GM12874 (cell line): Measurements from ENCODE around the gene TMEM97.

ENCODE experiments used
- TF ChIP-seq, protein P1 (sequence below): IDR thresholded peaks from 2 replicates; pipeline ENCODE4 v1.5.1; 2011; ENCODE audit warnings: low read depth, mild to moderate bottlenecking, control low read depth, low read length, moderate library complexity; ENCODE audit not compliant: insufficient read depth

Gene TMEM97

DNA sequence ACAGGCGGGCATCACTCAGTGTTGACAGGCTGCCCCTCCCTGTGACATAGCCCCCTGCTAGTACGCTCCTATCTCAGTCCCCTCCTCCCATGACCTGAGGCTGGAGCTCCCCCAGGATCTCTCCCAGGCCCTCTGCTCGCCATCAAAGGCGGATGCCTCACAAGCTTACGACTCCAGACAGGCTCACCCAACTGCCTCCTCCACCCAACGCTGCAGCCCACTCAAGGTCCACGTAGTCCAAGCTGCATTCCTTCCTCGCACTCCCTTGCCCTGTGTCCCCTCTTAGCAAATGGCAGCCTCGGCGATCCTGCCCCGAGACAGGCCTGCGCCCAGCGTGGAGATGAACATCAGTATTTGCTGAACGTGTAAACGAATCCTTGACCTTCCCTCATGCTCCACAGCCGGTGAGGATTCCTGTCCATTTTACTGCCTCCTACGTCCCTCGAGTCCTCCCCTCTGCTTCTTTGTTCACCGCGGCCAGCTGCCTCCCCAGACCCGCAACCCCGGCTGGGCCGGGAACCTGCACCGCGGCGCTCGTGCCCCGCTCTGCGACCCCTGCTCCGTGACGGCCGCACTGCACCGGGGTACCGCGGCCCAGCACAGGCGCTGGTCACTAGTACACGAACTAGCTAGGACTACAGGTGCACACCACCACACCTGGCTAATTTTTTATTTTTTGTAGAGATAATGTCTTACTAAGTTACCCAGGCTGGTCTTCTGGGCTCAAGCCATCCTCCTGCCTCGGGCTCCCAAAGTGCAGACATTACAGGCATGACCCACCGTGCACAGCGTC lies 838 bp upstream of the TMEM97 start:
- TF ChIP-seq, protein P1, sequence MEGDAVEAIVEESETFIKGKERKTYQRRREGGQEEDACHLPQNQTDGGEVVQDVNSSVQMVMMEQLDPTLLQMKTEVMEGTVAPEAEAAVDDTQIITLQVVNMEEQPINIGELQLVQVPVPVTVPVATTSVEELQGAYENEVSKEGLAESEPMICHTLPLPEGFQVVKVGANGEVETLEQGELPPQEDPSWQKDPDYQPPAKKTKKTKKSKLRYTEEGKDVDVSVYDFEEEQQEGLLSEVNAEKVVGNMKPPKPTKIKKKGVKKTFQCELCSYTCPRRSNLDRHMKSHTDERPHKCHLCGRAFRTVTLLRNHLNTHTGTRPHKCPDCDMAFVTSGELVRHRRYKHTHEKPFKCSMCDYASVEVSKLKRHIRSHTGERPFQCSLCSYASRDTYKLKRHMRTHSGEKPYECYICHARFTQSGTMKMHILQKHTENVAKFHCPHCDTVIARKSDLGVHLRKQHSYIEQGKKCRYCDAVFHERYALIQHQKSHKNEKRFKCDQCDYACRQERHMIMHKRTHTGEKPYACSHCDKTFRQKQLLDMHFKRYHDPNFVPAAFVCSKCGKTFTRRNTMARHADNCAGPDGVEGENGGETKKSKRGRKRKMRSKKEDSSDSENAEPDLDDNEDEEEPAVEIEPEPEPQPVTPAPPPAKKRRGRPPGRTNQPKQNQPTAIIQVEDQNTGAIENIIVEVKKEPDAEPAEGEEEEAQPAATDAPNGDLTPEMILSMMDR, result no peak

DNA sequence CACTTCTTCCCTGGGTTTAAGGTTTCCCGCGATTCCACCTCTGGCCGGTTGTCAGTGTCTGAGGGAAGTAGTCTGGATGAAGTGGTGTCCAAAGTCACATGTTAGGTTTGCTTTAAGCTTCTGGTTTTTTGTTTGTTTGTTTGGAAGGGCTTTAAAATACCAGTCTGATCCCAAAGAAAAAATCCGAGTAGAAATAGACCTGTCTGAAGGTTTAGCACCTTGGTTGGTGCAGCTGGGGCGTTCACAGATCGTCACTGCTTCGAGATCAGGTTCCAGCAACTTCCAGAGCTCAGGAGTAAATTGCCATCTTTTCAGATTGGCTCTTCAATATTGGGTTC lies 567 bp downstream of the TMEM97 start:
- TF ChIP-seq, protein P1, result no peak

DNA sequence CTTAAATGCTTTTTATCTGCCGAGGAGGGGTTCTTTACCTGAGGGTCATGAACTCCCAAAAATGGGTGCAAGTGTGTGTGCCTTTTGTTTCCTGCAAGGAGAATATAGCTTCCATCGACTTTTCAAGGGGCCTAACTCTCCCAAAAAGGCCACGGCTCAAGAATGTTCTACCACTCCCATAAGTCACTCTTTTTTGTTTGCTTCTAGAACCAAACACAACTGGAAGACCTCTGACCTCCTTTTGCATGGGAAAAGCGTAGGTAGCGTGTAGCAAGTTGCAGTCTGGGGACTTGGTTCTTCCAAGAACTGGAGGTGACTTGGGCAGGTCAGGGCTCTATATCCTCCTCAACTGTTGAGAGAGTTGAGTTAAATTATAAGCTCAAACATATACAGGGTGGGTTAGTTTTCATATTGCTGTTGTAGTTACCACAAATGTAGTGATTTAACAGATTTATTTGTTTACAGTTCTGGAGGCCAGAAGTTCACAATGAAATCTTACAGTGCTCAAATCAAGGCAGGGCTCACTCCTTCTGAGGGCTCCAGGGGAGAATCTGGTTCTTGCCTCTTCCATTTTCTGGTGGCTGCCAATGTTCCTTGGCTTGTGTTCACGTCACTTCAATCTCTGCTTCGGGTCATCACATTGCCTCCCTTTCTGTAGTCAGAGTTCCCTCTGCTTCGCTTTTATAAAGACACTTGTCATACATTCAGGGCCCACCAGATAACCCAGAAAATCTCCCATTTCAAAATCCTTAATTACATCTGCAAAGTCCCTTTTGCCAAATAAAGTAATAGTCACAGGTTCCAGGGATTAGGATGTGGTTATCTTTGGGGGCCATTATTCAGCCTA lies 1.4 kb downstream of the TMEM97 start:
- TF ChIP-seq, protein P1, result no peak

DNA sequence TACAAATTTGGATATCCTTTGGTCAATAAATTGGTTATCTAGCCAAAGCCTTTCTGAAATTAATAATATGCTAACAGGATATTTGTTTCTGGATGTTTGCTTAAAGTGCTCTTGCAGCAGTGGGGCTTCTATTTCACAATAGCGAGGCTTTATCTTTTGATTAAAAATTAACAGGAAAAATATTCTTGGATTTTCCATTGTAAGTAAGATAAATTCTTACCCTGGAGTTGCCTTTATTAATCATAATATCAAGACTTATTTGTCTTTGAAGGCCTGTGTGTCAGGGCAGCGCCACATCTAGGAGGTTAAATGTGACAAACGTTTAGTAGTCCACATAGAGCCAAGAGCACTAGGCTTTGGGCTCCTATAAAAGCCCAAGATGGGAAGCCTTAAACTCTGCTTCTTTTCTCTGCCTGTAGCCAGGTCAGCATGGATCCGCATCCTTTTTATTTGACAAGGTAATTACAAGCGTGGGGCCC lies 5.3 kb downstream of the TMEM97 start:
- TF ChIP-seq, protein P1, result no peak

DNA sequence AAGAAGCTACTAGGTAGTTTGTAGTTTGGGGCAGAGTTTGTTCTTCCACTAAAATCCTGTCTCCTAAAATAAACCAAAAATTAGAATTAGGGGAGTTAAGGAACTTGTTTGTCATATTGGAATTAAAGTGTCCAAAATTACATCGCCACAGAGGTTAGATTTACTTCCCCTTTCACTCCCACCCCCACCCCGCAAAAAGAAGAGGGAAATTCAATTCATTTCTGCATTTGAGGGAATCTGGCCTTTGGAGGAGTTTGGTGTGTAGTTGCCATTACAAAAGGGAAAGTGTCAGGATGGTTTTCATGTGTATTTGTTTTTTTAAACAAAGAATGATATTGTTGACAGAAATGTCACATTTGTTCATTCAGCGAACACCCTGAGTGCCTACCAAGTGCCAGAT lies 5.8 kb downstream of the TMEM97 start:
- TF ChIP-seq, protein P1, result no peak

DNA sequence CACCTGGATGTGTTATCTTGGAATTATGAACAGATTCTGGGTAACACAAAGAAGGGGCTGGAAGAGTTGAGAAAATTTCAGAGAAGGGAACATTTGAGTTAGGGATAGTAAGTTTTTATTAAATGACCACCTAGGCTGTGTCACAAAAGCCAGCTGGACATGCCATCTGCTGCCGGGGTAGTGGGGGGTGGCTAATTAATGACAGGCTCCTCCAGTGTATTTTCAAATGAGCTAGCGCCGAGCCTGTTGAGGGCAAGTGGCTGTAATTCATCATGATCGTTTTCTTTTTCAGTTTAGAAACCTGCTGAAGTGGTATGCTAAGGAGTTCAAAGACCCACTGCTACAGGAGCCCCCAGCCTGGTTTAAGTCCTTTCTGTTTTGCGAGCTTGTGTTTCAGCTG lies 6.2 kb downstream of the TMEM97 start:
- TF ChIP-seq, protein P1, result no peak

DNA sequence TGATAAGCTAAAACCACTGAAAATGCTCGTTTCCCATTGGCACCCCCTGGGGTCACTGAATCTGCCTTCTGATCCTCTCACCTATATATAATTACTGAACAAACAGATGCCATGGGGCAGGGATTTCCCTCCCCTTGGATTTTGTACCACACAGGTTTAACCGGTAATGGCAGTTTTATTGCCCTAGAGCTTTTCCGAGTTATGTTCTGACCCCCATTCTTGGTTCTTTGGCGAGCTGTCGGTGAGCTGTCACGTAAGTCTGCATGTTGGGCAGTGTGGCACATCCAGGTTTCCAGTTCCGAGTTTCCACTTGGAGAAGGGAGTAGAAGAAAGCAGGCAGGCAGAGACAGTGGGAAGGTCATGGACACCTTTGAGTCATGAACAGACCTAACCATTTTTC lies 7.1 kb downstream of the TMEM97 start:
- TF ChIP-seq, protein P1, result no peak
